Stimulated activated CD8-positive, alpha-beta memory T cell treated with anti-CD3 and anti-CD28 coated beads, Interleukin-12 subunit alpha, Interleukin-12 subunit beta, amount 100 ng/mL, for 1 hour (primary cell): ENCODE data around the gene SLC17A4.
"Not testable (repeated sequence)": the region's sequence is repeated elsewhere in the genome, so short reads cannot be mapped to it uniquely, and the experiment has no call there.

Experiments
- DNase-seq: peaks from one replicate; pipeline ENCODE4 v3.0.0-alpha.2; 2020; ENCODE audit warnings: low read depth

The SLC17A4 gene, protein sequence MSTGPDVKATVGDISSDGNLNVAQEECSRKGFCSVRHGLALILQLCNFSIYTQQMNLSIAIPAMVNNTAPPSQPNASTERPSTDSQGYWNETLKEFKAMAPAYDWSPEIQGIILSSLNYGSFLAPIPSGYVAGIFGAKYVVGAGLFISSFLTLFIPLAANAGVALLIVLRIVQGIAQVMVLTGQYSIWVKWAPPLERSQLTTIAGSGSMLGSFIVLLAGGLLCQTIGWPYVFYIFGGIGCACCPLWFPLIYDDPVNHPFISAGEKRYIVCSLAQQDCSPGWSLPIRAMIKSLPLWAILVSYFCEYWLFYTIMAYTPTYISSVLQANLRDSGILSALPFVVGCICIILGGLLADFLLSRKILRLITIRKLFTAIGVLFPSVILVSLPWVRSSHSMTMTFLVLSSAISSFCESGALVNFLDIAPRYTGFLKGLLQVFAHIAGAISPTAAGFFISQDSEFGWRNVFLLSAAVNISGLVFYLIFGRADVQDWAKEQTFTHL

DNA sequence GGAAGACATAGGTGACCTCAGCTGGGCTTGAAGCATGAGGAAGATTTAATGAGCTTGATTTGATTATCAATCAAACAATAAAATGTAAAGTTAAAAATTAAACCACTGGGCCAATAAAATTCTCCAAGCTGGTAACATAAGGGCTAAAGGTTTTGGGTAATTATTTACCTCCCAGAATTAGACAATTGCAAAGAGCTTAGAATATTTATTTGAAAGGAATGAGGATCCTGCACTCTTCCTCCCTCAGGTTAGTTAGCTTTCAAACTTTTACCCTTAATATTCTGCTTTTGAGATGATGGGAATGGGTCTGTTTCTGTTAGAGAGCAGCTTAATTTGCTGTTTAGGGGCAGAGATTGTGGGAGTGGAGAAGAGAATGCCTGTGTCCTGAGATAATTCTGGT lies at the start of gene SLC17A4:
Gene SLC17A4, plus strand, starts transcription at position 208 of the 400 bp plus-strand sequence. CDS start 7,221 bp downstream, outside the sequence.
- no peak for DNase-seq

DNA sequence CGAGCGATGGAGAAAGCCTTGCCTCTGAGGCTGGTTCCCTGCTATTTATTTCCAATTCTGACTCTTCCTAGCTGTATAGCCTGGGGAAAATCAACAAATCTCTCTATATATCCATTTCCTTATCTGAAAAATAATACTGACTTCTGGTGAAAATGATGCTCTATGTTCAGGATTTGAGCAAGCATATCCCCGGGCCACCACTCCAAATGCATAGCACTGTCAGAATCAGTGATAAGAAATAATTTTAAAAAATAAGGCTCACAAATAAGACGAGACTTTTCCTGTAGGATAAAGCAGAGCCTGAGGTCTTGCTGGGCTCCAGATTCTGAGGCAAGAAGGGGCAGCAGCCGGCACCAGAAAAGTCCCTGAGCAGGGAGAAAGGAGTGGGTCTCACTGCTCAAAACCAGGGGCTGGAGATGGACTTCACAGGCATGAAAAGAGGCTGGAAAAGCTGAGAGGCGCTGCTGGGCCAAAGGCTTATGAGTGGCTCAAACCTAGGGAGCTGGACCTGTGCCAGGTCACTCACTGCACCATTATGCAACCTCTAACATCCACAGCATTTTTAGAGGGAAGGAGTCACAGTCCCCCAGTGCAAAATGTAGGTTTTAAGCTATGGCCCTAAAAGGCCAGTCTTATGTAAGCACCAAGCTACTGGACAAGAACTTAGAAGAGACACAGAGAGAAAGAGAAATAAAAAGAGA lies 48.1 kb upstream of the SLC17A4 start:
- DNase-seq = no peak

DNA sequence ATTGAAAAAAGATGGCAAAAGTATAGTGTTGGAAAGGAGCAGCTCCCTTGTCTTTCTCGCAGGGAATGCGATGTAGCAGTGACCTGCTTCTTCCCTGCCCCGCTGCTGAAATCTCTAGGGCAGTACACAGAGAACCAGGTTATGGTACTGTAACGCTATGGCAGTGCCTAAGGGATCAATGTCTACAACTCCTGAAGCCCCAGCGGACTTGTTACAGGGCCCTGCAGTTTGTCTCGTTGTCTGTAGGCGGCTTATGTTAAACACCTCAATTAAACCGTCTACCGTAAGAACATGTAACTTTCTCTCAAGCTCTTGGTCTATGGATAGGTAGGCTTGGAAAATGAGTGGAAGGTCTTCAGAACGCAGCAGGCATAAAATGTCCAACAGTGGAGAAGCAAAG lies 44.8 kb upstream of the SLC17A4 start:
- DNase-seq = no peak

DNA sequence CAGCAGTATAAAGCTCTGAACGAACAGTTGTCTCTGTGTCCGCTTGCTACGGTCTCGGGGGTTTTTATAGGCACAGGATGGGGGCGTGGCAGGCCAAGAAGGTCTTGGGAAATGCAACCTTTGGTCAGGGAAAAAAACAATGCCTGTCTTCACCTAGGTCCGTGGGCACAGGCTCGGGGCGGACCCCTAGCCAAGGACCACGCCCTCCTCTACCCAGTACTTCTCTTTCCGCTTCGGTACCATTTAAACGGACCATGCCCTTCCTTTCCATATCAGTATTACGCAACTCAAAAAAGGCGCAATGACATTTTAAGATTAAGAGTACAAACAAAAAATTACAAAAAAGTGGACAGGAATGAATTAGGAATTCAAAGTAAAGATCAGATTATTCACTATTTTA lies 44.3 kb upstream of the SLC17A4 start:
- DNase-seq = no peak

DNA sequence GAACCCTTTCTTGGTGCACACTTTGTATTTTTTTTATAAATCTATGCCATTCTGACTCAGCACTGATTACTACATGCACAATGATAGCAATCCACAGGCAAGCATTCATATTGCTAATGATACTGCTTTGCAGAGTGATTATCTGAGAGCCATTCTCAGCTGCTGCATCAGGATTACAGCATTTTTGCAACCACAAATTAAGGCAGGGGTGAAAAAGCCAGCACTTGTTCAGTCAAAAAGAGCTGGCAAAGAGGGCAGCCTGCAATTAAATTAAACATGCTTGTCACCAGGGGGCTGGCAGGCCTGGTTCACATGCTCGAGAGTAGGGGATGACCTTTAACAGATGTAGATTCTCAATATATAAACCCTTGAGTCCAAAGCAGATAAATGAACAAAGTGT lies 40.7 kb upstream of the SLC17A4 start:
- no peak for DNase-seq

DNA sequence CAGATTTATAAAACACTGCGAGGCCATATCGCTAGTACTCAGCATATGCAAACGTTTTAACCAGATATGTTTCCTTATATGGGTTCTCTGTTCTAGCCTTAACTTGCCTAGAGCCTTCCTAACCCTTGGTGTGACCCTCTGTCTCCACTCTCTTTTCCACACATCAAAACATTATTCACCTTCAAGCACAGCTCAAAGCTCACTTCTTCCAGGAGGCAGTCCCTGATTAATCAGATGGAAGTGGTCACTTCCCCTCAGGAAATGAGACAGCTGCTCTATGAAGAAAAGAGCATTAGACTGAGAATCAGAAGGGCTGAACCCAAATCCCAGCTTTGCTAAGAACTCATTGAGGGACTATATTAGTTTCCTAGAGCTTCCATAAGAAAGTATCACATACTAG lies 39.8 kb upstream of the SLC17A4 start:
- no peak for DNase-seq

DNA sequence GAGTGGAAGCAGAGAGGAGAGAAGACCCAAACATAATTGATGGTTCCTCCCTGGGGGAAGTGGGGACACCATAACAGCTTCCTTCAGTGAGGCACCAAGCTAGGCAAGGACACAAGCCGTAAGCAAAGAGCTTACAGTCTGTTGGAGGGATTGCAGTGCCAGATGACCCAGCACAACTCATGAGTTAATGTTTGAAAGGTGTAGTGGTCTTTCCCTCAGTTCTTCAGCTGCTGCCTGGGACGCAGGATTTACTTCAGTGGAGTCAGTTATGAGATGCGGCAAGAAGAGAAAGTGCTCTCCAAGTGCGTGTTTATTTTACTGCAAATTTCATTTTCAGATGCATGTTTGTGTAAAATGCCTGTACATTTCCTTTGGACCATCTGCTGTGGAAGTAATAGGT lies 38.7 kb upstream of the SLC17A4 start:
- no peak for DNase-seq

DNA sequence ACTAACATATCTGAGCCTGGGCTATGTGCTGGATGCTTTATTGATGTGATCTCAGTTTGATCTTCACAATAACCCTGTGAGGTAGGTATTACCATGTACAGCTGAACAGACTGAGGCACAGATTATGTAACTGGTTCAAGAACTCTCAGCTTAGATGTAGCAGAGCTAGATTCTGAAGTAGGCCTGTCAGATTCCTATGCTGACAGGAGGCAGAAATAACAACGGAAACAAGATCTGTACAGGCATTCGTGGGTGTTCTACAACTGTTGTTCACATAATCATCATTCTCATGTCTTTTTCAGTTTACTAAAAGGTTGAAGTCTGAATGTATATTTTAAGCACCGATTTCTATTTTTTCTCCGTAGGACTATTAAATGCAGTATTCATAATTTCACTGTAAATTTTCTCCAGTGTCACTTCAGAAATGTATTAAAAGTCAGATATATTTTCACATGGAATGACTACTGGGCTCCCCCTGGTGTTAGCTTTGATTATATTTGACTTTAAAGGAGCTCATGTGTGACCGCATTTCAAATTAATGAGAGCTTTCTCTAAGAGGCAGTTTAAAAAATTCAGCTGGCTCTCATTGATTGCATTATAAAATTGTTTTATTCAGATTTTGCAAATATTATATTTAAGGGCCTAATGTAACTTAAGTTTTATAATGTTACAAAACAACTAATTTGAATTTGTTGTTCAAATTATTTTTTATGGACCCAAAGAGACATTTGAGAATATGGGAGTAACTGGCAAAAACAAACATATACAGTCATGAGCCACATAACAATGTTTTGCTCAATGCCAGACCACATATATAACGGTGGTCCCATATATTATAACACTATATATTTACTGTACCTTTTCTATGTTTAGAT lies 36.4 kb upstream of the SLC17A4 start:
- DNase-seq = no peak

DNA sequence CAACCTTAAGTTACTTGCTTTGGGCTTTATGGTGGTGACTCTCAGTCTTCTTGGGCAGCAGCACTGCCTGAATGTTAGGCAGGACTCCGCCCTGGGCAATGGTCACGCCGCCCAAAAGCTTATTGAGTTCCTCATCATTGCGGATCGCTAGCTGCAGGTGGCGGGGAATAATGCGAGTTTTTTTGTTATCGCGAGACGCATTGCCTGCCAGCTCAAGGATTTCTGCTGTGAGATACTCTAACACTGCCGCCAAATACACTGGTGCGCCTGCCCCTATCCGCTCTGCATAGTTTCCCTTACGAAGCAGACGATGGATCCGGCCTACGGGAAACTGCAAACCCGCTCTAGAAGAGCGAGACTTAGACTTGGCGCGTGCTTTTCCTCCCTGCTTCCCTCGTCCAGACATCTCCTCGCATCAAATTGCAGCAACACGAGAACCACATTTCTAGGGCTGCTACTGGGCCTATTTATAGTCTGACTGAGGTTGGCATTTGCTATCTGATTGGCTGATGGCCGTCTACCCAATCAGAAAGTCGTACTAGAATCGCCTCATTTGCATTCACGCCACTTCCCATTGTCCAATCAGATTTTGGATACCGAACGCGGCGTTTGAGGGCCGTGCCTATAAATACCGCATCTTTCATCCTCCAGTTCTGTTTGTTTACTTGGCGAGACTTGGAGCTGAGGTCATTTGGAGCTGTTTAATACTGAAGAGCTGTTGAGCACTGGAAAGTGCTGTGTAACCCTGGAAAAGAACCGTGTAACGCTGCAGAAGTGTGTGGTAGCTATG lies 28.2 kb upstream of the SLC17A4 start:
- no peak for DNase-seq

DNA sequence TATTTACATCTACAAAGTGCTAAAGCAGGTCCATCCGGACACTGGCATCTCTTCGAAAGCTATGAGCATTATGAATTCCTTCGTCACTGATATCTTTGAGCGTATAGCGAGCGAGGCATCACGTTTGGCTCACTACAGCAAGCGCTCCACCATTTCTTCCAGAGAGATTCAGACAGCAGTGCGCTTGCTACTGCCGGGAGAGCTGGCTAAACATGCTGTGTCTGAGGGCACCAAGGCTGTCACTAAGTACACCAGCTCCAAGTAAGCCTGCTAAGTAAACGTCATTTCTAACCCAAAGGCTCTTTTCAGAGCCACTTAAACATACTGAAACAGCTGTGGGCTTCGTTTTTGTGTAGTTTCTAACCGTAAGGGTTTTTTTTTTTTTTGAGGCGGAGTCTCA lies 27.5 kb upstream of the SLC17A4 start:
- DNase-seq = no peak

DNA sequence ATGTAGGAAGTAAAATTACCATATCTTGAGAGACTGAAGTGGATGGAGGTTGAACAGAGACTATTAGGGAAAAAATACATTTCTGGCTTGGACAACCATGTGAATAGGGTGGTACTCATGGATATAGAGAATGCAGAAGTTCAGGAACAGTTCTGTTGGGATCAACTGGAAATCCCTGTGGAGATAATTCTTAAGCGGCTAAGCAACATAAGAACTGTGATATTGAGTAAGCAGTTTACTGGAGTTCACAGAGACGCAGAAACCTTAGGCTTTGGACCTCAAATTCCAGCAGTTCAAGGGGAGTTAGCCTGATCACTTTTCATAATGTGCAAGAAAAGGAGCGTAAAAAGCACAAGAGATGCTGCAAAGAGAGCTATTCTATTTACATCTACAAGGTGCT lies 23.6 kb upstream of the SLC17A4 start:
- no peak for DNase-seq

DNA sequence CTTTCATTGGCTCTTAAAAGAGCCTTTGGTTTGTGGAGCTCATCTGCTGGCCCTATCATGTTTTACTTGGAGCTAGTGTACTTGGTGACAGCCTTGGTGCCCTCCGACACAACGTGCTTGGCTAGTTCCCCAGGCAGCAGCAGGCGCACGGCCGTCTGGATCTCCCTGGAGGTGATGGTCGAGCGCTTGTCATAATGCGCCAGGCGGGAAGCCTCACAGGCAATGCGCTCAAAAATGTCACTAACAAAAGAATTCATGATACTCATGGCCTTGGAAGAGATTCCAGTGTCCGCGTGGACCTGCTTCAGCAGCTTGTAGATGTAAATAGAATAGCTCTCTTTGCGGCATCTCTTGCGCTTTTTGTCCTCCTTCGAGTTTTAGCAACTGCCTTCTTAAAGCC lies 22.8 kb upstream of the SLC17A4 start:
- DNase-seq = no peak

DNA sequence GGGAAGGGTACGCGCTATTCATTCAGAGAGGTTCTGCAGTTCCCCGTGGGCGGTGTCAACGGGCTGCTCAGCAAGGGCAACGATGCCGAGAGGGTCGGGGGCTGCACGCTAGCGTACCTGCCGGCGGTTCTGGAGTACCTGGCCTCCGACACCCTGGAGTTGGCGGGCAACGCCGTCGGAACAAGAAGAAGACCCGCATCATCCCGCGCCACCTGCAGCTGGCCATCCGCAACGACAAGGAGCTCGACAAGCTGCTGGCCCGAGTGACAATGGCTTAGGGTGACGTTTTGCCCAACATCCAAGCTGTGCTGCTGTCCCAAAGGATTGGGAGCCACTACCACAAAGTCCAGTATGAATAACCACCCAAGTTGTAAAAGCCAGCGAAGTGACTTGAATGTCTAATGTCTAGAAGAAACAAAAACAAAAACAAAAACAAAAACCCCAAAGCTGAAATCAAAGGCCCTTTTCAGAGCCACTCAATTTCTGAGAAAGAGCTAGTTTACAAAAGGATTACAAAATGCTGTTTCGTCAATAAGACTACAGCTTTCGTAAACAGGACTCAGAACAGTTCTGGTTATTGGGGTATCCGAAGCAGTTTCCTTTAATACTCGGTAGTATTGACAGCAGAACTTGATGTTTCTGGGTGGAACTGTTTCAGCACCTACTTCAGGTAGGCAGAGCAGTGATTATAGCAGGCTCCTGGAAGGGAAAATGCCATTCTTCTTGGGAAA lies 21.9 kb upstream of the SLC17A4 start:
- DNase-seq = no peak

DNA sequence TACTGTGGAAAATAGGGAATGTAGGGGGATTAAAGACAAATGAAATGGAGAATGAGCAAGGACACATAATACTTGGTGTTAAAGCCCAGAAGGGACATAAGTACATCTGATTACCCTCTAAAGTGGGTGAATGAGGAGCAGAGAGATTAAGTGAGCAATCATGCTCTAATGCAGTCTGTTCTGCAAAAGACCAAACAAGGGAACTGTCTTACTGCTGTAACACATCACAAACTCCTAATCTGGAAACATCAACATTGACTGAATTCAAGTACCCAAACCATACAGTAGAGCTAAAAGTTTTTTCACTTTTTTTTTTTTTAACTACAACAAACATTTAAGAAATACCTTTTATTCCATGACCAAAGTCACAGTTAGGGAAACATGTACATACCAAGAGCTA lies 19.3 kb upstream of the SLC17A4 start:
- DNase-seq = no peak

DNA sequence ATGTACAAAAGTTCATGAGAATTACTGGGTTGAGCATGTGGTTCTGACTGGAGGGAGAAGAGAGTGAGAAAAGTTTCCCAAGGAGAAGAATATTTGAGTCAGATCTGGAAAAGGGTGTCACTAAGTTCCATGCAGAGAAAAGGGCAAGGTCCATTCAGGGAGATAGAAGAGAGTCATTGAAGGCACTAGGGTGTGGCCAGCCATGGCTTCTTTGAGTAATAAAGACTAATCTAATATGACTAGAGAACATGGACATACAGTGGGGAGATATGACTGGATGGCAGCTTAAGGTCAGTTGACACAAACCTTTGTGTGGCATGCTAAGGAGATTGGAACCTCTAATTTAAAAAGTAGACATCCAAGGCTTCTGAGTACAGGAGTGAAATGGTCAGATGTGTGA lies 10.7 kb upstream of the SLC17A4 start:
- no peak for DNase-seq

DNA sequence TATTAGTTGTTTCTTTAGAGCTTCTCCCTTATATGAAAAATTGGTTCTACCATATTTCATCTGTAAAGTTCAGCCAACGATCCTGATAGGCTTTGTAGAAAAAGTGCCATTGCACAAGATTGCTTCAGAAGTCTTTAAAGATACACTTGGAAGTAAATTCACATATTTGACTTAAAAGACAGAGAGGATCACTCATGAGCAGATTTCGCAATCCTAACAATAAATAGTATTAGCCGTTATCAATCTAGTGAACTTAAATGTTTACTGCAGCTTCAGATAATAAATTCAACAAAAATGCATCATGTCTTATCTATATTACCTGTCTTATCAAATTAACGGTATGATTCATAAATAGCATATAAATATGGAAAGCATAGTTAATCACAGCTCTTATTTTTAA lies 8.7 kb upstream of the SLC17A4 start:
- DNase-seq = no peak

DNA sequence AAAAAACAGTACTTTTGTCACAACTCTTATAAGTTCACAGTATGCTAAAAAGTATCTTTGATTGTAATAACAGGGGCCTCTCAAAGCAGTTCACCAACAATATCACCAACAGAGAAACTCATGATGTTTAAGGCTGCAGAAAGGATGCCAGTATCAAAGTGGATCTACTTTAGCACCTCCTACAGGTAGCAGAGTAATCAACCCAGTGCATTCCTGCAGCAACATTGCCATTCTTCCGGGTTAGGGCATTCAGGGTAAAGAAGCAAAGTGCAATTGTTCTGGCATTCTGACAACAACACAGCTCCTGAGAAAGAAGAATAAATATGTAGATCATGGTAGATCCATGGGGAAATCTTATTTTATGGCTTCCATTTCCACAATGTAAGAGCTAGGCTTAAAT lies 7.6 kb upstream of the SLC17A4 start:
- DNase-seq = no peak

DNA sequence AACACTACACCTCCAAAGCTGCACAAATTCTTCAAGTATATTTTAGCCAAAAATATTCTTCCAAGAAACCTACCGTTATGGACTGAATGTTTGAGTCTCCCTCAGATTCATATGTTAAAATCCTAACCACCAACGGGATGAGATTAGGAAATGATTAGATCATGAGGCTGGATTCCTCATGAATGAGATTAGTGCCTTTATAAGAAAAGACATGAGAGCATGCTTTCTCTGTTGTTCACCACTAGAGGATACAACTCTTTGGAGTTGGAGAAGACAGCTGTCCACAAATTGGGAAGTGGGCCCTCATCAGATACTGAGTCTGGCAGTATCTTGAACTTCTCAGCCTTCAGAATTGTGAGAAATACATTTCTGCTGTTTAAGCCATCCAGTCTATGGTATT lies 7.1 kb upstream of the SLC17A4 start:
- DNase-seq = no peak

DNA sequence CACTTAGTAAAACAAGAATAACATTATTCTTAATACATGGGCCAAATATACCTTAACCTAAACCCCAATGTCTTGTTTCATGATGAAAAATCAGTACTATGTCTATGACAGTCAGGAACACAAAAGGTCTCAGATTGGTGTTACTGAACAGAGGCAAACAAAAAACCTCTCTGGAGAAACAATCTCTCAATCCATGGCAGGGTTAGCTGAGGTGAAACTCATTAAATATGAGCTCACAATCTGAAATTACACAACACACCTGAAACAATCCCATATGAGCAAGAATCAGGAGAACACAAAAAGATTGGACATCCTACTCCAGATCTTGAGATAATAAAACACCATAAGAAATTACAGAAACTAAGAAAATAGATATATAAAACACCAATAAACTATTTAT lies 6.5 kb upstream of the SLC17A4 start:
- no peak for DNase-seq

DNA sequence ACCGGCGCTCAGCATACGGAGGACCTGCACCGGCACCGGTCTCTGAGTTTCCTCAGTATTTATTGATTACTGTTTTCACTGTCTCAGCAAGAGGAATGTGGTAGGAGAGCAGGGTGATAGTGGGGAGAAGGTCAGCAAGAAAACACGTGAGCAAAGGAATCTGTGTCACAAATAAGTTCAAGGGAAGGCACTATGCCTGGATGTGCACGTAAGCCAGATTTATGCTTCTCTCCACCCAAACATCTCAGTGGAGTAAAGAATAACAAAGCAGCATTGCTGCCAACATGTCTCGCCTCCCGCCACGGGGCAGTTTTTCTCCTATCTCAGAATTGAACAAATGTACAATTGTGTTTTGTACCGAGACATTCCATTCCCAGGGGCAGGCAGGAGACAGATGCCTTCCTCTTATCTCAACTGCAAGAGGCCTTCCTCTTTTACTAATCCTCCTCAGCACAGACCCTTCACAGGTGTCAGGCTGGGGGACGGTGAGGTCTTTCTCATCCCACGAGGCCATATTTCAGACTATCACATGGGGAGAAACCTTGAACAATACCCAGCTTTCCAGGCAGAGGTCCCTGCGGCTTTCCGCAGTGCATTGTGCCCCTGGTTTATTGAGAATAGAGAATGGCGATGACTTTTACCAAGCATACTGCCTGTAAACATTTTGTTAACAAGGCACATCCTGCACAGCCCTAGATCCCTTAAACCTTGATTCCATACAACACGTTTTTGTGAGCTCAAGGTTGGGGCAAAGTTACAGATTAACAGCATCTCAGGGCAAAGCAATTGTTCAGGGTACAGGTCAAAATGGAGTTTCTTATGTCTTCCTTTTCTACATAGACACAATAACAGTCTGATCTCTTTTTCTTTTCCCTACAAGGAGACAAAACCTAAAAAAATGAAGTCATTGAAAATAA lies 5.7 kb upstream of the SLC17A4 start:
- DNase-seq = not testable (repeated sequence)
